Smooth muscle cell of trachea (primary cell): ENCODE measurements around the gene ITGB5. TPM values are rescaled to one million over a fixed set of nuclear protein-coding genes. Genes with fewer than 3 reads are reported as not detected.

Experiments used
- total RNA-seq: library from RNA; depleted of rRNA; stranded (reverse); fragments of >200 nt; gene quantifications from 2 replicates; pipeline ENCODE4 v1.2.1, GENCODE V29; 2014

Gene ITGB5
- 167 and 309 TPM in 2 replicates for total RNA-seq

GRCh38 chr3:124887177-124887931 is at the start of gene ITGB5:
Gene ITGB5 (minus strand): TSS chr3:124887365. CDS start chr3:124887000, 365 bp downstream.

GRCh38 chr3:124934577-124934976 is 47.4 kb upstream of the ITGB5 start, which contains the start of gene MUC13:
Gene MUC13 (minus strand): TSS chr3:124934751. CDS start chr3:124934712, 39 bp downstream.

GRCh38 chr3:124730129-124730940 is 156.8 kb downstream of the ITGB5 start, which contains the start of gene UMPS:
Gene UMPS (plus strand): TSS chr3:124730452. CDS start chr3:124730472, 20 bp downstream.

Other genes with a start within 250 kb of the ITGB5 start
- gene UMPS, start 156.9 kb downstream of the ITGB5 start, total RNA-seq = 27.1 and 34.2 TPM in 2 replicates
- not detected in 2 replicates for gene MUC13, start 47.4 kb upstream of the ITGB5 start, total RNA-seq
- gene HEG1, start 168.6 kb upstream of the ITGB5 start, total RNA-seq = 76.1 and 113 TPM in 2 replicates